GM11168 (cell line): Measurements from ENCODE around the gene LDLRAD4.

Experiments used
- in situ Hi-C: fragments of 300-500 bp; cut with MboI; formaldehyde crosslinking; loops from one replicate; pipeline ENCODE4 v1.12.0; 2022; ENCODE audit warnings: low sequenced_read_pairs; ENCODE audit not compliant: unreplicated experiment

LDLRAD4 gene

DNA sequence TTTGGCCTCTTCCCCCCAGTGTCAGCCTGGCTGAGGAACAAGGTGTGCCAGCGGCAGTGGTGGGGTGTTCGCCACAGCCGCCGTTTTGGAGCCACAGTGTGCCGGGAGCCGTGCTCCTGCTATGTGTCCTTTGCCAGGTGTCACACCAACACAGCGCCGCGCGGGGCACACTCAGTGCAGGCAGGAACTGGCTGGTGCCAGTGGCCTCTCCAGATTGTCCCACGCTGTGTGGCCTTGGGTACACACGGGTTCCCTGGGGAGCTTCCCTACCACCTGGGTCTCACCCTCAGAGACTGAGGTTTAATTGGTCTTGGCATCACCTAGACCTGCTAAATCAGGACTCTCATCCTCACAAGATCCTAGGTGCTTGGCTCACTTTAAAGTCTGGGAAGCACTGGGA lies 171.6 kb downstream of the LDLRAD4 start:
- in situ Hi-C loops, result no loop called here

DNA sequence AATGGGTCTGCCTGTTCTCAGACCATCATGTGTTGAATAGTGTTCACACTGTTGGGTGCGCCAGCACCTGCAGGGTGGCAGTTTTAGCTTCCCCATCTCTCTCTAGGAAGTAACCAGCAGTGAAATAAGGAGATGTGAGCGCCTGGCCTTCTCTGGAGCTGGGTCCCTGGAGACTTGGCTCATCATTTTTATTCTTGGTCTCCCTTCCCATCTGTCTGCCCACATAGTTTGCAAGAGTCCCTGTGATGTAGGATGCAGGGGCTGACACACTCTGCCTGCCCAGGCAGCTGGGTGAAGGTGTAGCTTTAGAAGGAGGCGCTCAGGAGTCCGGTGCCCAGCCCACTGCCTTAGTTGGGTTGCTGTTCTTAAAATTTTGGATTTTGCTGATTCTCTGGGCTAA lies 172.2 kb downstream of the LDLRAD4 start:
- in situ Hi-C loops, result no loop called here

DNA sequence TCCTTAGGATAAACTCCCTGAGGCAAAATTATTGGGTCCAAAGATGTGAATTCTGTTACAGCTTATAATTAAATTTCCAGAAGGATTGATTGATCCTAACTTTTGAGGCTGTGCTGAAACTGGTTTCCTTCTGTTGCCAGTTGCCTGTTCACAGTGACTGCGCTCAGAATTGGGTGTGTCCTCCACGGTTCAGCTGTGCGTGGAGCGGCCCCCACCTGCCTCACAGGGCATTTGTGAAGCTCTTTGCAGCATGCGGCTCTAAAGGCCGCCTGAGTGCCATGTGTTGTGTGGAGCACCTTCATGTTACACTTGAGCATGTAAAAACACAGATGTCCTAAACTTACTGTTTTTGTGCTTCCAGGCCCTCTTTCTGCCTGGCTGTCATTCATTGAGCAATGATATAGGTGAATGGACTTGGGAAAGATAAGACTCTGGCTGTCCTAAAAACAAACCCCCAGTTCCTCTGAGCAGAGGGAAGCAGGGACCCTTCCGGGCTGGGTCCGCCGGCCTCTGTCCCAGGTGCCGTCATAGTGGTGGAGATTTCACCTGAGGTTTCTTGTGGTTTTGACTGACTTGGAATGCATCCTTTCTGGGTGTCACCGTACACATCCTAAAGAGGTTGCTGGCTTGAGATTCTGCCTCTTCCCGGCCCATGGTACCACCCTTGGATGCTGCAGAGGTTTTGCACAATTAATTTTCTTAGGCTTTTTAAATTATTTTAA lies 173.6 kb downstream of the LDLRAD4 start:
- in situ Hi-C loops, result no loop called here

DNA sequence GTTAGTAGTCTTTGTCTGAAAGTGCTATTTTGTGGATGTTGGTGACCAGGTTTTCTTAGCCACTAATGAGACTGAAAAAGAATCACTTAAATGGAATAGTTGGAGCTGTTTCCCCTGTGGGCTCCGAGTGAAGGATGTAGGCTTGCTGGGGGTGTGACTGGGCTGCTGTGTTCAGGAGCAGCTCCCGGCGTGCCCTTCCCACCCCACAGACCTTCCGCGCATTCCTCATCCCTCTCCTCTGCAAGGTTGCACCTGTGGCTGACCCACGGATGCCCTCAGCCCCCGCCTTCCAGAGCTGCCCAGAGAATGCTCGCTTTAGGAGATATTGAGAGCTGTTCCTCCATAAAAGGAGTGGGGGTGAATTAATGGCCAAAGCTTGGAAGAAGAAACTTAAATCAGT lies 174.3 kb downstream of the LDLRAD4 start:
- in situ Hi-C loops, result no loop called here

DNA sequence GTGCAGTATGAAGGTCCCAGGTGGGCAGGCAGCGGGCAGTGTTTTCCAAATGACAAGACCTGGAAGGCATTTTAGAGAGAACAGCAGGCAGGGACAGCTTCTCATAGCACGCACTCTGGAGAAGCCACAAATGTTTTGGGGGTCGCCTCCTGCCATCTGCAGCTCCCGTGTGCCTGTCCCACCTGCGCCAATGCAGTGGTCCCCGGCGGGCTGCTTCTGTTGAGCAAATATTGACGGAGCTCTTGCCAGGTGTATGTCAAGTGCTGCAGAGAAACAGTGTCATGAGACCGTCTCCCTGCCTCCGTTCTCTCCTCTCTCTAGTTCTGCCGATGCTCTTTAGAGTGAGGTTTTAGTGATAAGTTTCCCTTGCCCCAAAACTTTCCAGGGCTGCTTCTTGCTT lies 174.8 kb downstream of the LDLRAD4 start:
- in situ Hi-C loops, result no loop called here

DNA sequence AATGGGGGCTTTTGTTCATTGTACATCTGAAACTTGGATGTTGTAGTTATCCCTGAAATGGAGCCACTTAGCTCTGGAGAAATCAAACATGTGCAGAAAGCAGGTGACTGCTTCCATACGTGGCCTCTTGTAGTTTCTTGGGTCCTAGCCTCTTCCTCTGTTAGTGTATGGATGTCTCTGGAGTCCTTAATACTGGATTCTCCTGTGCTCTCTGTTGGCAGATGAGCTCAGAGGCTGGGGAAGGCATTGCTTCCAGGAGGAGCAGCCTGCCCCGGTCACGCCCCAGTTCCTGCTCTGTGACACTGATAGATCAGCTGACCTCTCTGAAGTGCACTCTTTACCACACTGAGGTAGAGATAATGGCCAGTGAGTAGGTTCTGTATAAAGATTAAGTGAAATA lies 176.2 kb downstream of the LDLRAD4 start:
- in situ Hi-C loops, result no loop called here

DNA sequence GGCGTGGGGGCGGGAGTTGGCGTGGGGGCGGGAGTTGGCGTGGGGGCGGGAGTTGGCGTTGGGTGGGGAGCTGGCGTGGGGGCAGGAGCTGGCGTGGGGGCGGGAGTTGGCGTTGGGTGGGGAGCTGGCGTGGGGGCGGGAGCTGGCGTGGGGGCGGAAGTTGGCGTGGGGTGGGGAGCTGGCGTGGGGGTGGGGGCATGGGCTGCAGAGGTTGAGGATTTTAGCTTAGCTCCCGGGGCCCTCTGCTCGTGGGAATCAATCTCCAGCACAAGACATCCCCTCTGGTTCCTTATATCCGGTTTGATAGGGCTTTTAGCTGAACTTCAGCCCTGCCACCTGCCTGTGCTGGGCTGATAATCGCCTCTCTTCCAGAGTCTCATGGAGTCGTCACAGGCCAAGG lies 177.0 kb downstream of the LDLRAD4 start:
- in situ Hi-C loops, result no loop called here

DNA sequence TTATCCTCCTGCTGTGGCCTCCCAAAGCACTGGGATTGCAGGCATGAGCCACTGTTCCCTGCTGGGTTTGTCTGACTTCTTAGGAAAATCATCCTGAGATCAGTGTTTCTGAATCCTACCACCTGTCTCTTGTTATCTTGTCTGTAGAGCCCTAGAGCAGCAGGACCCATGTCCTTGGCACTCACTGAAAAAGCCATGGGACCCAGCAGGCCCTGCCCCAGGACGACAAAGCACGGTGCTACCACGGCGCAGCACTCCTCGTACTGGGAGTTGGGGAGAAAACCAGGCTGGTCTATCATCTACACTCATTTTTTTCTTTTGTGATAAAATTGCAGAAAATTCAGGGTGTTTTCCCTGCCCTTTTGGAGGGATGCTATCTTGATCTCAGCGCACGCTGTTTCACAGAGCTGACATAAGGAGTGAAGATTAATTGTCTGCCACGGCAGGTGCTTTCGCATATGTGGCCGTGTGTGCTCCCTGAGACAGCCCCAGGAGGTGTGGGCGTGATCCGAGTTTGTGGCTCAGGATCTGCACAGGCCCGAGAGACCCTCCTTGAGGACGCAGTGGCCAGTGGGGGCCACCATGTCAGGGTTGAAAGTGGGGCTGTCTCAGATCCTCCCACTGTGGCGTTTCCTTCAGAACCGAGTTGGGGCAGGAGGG lies 179.1 kb downstream of the LDLRAD4 start:
- in situ Hi-C loops, result no loop called here

DNA sequence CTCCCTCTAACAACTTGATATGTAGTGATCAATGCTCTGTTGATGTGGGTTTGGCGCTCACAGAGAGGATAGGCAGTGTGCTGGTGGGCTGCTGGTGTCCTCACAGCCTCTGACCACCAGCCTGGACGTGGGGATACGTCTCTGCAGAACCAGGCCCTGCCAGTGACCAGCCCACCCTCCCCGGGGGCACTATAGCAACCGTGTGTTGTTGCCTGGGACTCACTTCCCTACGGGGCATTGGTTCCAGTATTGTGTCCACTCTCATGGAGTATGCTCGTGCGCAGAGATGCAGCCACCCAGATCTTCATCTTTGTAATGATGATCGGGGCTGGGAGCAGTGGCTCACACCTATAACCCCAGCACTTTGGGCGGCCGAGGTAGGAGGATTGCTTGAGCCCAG lies 180.1 kb downstream of the LDLRAD4 start:
- in situ Hi-C loops, result no loop called here

DNA sequence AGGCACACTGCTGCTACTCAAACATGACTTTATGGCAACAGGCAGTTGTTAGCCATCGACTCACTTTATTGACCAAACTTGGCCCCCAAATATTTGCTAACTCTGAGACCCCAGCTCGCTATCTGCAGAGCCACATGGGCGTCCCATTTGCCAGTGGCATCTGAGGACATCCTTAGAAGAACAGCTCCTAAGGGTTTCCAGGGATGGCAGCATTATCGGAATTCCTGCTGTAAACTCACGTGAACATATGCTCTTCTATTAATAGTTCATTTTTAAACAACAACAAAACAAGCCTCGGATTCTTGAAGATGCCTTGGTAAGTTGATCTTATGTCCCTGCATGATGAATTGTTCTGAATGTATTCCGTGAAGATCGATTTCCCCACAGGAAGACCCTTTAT lies 181.0 kb downstream of the LDLRAD4 start:
- in situ Hi-C loops, result no loop called here

DNA sequence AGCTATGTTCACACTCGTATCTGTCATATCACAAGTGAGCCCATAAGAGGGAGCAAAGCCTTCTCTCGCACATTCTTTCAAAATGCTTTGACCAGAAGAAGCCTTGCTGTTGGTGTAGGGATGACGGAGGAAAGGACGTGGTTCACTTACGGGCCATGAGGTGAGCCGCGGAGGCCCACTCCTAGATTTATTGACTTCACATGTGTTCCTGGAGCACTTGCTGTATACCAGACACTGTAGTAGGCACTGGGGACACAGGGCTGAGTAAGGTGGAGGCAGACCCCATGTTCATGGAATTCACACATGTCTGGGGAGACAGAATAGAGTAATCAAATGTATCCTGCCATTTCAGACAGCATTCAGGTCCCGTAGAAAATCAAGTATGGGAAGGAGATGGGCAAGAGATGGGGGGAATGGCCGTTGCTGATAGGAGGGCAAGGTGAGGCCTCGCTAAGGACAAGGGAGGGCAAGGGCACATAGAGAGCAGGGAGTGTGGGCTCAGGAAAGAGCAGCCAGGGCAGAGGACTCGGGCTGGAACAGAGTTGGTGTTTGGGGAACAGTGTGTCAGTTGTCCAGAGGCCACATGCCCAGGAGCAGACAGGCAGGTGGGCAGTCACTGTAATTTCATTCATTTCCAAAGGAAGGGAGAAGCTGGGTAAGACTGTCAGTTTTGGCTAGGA lies 182.2 kb downstream of the LDLRAD4 start:
- in situ Hi-C loops, result no loop called here

DNA sequence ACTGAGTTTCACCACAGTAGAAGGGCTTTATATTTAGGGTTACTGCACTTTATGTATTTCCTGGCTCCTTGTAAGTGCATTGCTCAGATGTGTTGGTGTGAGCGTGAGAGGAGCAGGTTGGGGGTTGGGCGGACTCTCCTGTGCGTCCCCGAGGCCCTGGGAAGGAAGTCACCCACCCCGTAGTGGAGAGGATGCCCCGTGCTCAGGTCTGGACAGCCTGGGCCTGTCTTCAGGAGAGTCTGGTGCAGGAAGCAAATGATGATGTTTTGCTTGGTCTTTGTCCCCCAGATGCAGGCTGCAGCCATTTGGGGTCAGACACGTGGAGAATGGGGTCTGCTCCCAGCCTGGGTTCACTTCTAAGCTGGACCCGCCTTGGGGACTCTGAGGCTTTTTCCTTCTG lies 182.8 kb downstream of the LDLRAD4 start:
- in situ Hi-C loops, result no loop called here

DNA sequence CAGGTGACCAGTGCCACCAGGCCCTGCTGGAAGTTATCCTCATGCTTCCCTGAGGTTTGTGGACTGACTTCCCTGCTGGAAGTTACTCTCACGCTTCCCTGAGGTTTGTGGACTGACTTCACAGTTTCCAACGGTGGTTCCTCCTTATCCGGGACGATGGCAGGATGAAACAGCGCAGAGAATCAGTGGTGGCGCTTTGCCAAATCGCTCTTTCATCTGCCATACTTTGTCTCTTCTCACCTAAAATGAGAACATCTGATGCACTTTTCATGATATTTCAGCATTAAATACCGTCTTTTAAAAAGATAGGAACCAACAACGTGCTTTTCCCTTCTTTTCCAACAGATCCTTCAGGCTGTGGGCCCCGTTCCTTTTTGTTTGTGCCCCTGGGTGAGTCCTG lies 183.3 kb downstream of the LDLRAD4 start:
- in situ Hi-C loops, result no loop called here

DNA sequence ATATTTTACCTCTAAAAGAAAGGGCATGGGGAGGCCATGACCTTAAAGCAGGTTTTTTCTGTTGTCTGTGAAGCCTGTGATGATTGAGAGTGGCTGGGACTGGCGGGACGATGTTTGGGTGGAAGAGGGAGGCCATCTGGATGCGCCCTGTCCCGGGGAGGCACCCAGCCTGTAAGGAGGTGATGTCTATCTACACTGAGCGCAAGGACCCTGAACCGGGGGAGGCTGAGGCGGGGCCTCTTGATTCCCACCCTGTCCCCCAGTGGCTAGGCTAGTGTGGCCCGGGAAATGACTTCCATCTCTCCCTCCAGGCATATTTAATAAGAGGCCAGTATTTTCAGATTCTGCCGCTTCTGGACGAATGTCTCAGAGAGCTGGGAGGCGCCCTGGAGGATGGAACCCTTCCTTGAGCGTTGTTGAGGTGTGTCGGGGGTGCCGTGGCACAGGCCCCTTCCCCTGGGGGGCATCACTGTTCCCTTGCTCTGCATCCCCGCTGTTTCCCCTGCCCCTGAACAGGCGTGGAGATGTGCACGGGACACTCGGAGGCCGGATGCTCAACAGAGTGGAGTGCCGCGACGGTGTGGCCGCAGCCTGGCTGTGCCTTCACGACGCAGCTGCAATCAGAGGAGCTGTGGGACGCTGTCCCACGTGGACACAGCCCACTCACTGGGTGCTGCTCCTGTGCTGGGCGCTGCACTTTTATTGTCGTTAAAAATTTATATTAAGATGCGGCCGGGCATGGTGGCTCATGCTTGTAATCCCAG lies 185.4 kb downstream of the LDLRAD4 start:
- in situ Hi-C loops, result no loop called here

DNA sequence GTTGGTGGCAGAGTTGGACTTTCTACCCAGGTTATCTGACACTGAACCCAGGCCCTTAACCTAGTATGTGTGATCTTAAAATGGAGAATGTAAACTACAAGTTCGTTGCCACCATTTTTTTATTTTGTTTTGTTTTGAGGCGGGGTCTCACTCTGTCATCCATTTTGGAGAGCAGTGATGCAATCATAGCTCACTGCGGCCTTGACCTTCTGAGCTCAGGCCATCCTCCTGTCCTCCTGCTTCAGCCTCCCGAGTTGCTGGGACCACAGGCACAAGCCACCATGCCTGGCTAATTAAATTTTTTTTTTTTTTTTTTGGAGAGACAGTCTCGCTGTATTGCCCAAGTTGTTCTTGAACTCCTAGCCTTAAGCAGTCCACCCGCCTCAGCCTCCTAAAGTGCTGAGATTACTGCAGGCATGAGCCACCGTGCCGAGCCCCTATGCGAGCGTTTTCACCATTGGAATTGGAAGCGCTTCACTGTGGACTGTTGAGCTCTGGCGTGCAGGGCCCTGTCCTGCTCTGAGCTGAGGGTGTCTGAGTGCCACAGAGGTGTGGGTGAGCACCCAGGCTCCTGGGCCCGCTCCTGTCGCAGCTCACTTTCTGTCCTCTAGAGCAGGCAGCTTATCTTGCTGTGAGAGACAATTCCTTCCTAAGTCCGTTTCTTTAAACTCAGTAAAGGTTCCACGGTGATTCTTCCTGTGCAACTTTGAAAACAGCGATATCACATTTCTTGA lies 186.9 kb downstream of the LDLRAD4 start:
- in situ Hi-C loops, result no loop called here

DNA sequence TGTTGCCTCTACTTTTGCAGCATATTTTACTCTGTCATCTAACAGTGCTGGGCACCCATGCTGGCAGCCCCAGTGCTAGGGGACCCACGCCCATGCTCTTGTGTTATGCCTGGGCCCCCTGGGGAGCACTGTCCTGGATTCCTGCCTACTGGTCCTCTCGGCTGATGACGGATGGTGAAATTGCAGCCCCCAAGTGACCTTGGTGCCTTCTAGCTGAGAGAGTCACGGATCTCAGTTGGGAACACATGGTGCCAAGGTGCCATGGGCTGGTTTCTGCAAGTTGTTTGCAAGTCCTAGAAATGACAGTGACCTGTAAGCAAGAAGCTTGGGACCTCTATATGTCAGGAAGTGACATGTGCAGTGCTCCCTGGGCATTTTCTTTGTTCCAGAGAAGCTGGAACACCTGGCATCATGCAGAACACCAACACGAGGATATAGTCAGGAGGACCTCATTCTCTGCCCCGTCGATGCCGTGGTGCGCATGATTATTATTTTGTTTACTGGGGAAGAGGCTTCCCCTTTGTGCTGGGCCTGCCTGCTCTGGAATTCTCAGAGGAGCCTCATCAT lies 187.6 kb downstream of the LDLRAD4 start:
- in situ Hi-C loops, result no loop called here

DNA sequence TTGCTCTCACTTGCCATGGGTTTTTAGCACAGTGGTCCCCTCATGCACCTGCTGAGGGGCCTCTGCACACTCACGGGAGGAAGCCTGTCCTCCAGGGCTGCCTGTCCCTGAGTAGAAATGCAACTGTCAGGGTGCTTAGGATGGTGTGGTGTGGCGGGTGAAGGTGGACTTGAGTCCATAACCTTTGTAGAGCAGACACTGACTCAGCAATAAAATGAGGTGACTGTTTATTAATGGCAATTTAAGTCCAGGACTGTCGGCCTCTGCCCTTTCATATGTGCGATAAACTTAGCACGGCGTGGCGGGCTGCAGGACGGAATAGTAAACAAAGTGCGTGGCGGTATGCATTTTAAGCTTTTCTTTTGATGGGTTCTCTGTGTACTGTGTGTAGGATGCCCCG lies 188.2 kb downstream of the LDLRAD4 start:
- in situ Hi-C loops, result no loop called here

DNA sequence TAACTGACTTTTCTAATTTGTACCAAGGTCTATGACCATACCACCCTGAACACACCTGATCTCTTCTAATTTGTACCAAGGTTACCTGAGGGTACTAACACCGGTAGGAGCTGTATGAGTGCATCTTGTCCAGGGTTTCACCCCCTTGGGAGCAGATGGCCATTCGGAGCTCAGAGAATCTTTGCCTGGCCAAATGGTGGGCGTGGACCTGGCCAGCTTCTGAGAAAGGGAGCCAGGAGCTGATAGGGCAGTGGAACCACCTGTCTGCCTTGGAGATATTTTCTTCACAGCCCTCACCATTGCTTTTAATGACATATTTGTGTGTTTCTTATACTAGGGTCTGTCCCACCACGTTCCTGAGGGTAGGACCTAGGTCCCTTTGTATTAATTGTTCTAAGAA lies 188.9 kb downstream of the LDLRAD4 start:
- in situ Hi-C loops, result no loop called here

DNA sequence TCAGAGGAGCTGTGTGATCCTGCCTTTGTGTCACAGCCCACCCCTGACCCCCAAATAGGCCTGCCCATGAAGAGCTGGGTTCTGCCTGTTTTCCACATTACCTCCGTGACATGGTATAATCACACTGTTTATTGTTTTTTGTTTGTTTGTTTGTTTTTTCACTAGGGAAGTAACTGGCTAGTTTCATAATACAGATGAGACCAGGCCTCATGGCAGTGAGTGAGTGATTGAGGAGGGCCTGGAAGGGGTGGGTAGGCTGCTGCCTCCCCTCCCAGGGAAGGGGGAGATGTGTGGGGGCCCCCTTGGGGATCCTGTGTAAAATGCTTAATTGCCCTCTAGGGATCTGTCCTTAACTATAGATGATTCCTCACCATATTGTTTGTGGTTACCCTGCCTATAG lies 190.5 kb downstream of the LDLRAD4 start:
- in situ Hi-C loops, result no loop called here

DNA sequence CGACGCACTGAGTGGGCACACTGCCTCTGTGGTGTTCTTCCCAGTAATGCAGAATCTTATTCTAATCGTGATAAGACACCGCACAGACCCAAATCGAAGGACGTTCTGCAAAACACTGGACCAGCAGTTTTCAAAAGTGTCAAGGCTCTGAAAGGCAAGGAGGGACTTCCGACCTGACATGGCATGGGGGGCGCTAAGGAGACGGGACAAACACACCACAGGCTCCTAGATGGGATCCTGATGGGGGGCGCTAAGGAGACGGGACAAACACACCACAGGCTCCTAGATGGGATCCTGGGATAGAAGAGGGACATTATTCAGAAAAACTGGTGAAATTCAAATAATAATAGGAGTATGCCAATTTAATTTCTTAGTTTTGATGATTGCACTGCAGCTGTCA lies 191.4 kb downstream of the LDLRAD4 start:
- in situ Hi-C loops, result no loop called here
